CD14-positive monocyte (primary cell): ENCODE data around the gene FALEC. TPM values are rescaled to one million over a fixed set of nuclear protein-coding genes. Genes with fewer than 3 reads are reported as not detected.
A peak's percentile ranks its signal among the peaks of the same experiment; 100 is the strongest.

Source experiments
- DNase-seq, 3 donors: peaks; one replicate each; pipeline ENCODE4 v3.0.0-alpha.2; 2011 to 2022
- H2AFZ ChIP-seq: 2 replicates; pipeline ENCODE4 v1.6.0; 2012; ENCODE audit warnings: mild to moderate bottlenecking, low read depth, low read length, inconsistent platforms; ENCODE audit not compliant: insufficient read depth, poor library complexity, severe bottlenecking
- H3K27ac ChIP-seq, 2 donors: 1 replicate in 1 of 2; 2 replicates in 1 of 2; pipeline ENCODE4 v1.5.1; 2012 to 2013; ENCODE audit warnings: low read length in 2 of 2, control low read depth in 1 of 2, inconsistent platforms in 1 of 2, low read depth in 1 of 2, mild to moderate bottlenecking in 1 of 2
- H3K27me3 ChIP-seq, 2 donors: one replicate each; pipeline versions ENCODE4 v1.6.0 to v1.6.1; 2011 to 2013; ENCODE audit warnings: low read length in 2 of 2; ENCODE audit not compliant: control insufficient read depth in 2 of 2, insufficient read depth in 2 of 2
- H3K36me3 ChIP-seq, 2 donors: replicated peaks in 1 of 2; 1 replicate in 1 of 2; 2 replicates in 1 of 2; pipeline versions ENCODE4 v1.5.1 to v1.6.1; 2012 to 2013; ENCODE audit warnings: low read length in 2 of 2, control low read depth in 1 of 2, inconsistent platforms in 1 of 2, mild to moderate bottlenecking in 1 of 2; ENCODE audit not compliant: insufficient read depth in 2 of 2, control insufficient read depth in 1 of 2
- H3K4me1 ChIP-seq, 2 donors: 1 replicate in 1 of 2; 2 replicates in 1 of 2; pipeline versions ENCODE4 v1.5.1 to v1.6.1; 2012 to 2013; ENCODE audit warnings: low read length in 2 of 2, control low read depth in 1 of 2, inconsistent platforms in 1 of 2, mild to moderate bottlenecking in 1 of 2, moderate library complexity in 1 of 2; ENCODE audit not compliant: insufficient read depth in 2 of 2, control insufficient read depth in 1 of 2
- H3K4me2 ChIP-seq: replicated peaks from 2 replicates; pipeline ENCODE3; 2012; ENCODE audit warnings: low read length, moderate library complexity, mild to moderate bottlenecking; ENCODE audit not compliant: poor library complexity, severe bottlenecking; ENCODE audit errors: extremely low read depth
- H3K4me3 ChIP-seq, 3 experiments: fragments of 200-600 bp in 1 of 3; sonication (generic) in 1 of 3; replicated peaks in 1 of 3; 1 replicate in 2 of 3; 2 replicates in 1 of 3; pipeline ENCODE4 v1.5.1; 2011 to 2013; ENCODE audit warnings: low read length in 3 of 3, mild to moderate bottlenecking in 3 of 3, control low read depth in 2 of 3, low read depth in 2 of 3, inconsistent platforms in 1 of 3, moderate library complexity in 1 of 3
- H3K79me2 ChIP-seq: 2 replicates; pipeline ENCODE4 v1.6.0; 2012; ENCODE audit warnings: mild to moderate bottlenecking, control low read depth, inconsistent platforms, low read length, moderate library complexity; ENCODE audit not compliant: insufficient read depth
- H3K9ac ChIP-seq: 2 replicates; pipeline ENCODE4 v1.6.0; 2017; ENCODE audit warnings: low read length, mild to moderate bottlenecking; ENCODE audit not compliant: insufficient read depth, poor library complexity, severe bottlenecking
- H3K9me3 ChIP-seq, 2 donors: replicated peaks in 1 of 2; 1 replicate in 1 of 2; 2 replicates in 1 of 2; pipeline versions ENCODE4 v1.5.1 to v1.6.1; 2012 to 2013; ENCODE audit warnings: low read length in 2 of 2, control low read depth in 1 of 2; ENCODE audit not compliant: control insufficient read depth in 1 of 2, insufficient read depth in 1 of 2
- H4K20me1 ChIP-seq: 2 replicates; pipeline ENCODE4 v1.6.0; 2012; ENCODE audit warnings: mild to moderate bottlenecking, low read length, control low read depth, moderate library complexity; ENCODE audit not compliant: insufficient read depth
- H3K27ac Mint-ChIP-seq, 7 donors: one replicate each; pipeline ENCODE4 v1.8.0; 2020; ENCODE audit warnings: mild to moderate bottlenecking in 7 of 7, mixed read lengths in 7 of 7, moderate library complexity in 6 of 7, inconsistent platforms in 2 of 7
- H3K27me3 Mint-ChIP-seq, 3 donors: one replicate each; pipeline ENCODE4 v1.8.0; 2021 to 2022; ENCODE audit warnings: low read depth in 3 of 3, mild to moderate bottlenecking in 3 of 3, mixed read lengths in 3 of 3, moderate library complexity in 3 of 3, inconsistent platforms in 1 of 3
- H3K36me3 Mint-ChIP-seq, 2 donors: one replicate each; pipeline ENCODE4 v1.8.0; 2020; ENCODE audit warnings: mixed read lengths in 2 of 2, inconsistent platforms in 1 of 2, mild to moderate bottlenecking in 1 of 2
- H3K4me1 Mint-ChIP-seq: one replicate; pipeline ENCODE4 v1.8.0; 2020; ENCODE audit warnings: mild to moderate bottlenecking, mixed read lengths
- H3K4me3 Mint-ChIP-seq, 2 donors: one replicate each; pipeline ENCODE4 v1.8.0; 2020; ENCODE audit warnings: mild to moderate bottlenecking in 2 of 2, mixed read lengths in 2 of 2, moderate library complexity in 1 of 2
- H3K9me3 Mint-ChIP-seq, 7 donors: one replicate each; pipeline ENCODE4 v1.8.0; 2020 to 2022; ENCODE audit warnings: mixed read lengths in 7 of 7, mild to moderate bottlenecking in 6 of 7, moderate library complexity in 6 of 7, inconsistent platforms in 2 of 7
- CTCF ChIP-seq: fragments of 200-600 bp; IDR thresholded peaks from one replicate; pipeline ENCODE4 v1.8.0; 2022; ENCODE audit warnings: antibody characterized with exemption, mild to moderate bottlenecking
- WGBS: methylation state at CpG from one replicate; pipeline ENCODE4 v1.1.5; 2013; ENCODE audit warnings: missing lambda C conversion rate; ENCODE audit not compliant: insufficient coverage; 5-methylcytosine and 5-hydroxymethylcytosine counted together
- intact Hi-C, 2 donors: fragments of 100-400 bp; cut with micrococcal nuclease; formaldehyde crosslinking; loops; one replicate each; pipeline versions ENCODE4 v1.15.0 to v1.15.1; 2023
- polyA plus RNA-seq, 3 donors: library from polyadenylated mRNA; depleted of rRNA in 1 of 3; unstranded in 2 of 3; stranded (reverse) in 1 of 3; fragments of 300-500 nt in 2 of 3; fragments of >200 nt in 1 of 3; fragmentation: Illumina TruSeq in 2 of 3; gene quantifications; 1 replicate in 2 of 3; 2 replicates in 1 of 3; pipeline ENCODE4 v1.2.3, GENCODE V29; 2012 to 2021

FALEC gene
- polyA plus RNA-seq, 3 donors, result not detected

- Histone ChIP-seq H3K27me3 (peaks cover 0 to 5% of the 10 kb centered on the region in 2 donors), H4K20me1 (no peaks in the 10 kb centered on the region), H3K27ac (no peak overlapping the region), H3K9me3 (no peaks in the 10 kb centered on the region), H3K9ac (no peak overlapping the region), H3K36me3 (no peaks in the 10 kb centered on the region), H3K79me2 (no peaks in the 10 kb centered on the region), H3K4me3 (no peak overlapping the region), H3K4me1 (peaks cover 14 to 17% of the 10 kb centered on the region in 2 donors), H3K4me2 (no peak overlapping the region), H2AFZ (no peak overlapping the region)
- Mint-ChIP-seq H3K4me1 (peaks cover 19% of the 10 kb centered on the region), H3K36me3 (peaks cover 7% of the 10 kb centered on the region in 2 donors), H3K9me3 (no peaks in the 10 kb centered on the region), H3K4me3 (no peak overlapping the region), H3K27me3 (peaks cover 2 to 10% (median 8%) of the 10 kb centered on the region in 3 donors), H3K27ac (no peak overlapping the region)
- WGBS, result 95% methylated on average over 9 of the region's 9 CpGs
- intact Hi-C loops, result no loop called here
- TF ChIP-seq CTCF, result no peak
- DNase-seq, result no peak
Observed at GRCh38 chr1:150514260-150514659, 1.3 kb upstream of the FALEC start.

- Histone ChIP-seq H4K20me1 (no peaks in the 10 kb centered on the region), H2AFZ (peak overlapping the region; percentile 87), H3K36me3 (no peaks in the 10 kb centered on the region), H3K79me2 (no peaks in the 10 kb centered on the region), H3K4me3 (peak overlapping the region; percentile 51 to 76 (median 68)), H3K27ac (no peak overlapping the region), H3K9me3 (no peaks in the 10 kb centered on the region), H3K9ac (peak overlapping the region; percentile 50), H3K4me2 (peak overlapping the region; percentile 77), H3K4me1 (peaks cover 14 to 17% of the 10 kb centered on the region in 2 donors), H3K27me3 (peaks cover 0 to 5% of the 10 kb centered on the region in 2 donors)
- Mint-ChIP-seq H3K36me3 (peaks cover 7% of the 10 kb centered on the region in 2 donors), H3K27ac (peak overlapping the region in 5 of 7 donors; percentile 8 to 87 (median 46)), H3K27me3 (peaks cover 2 to 12% (median 8%) of the 10 kb centered on the region in 3 donors), H3K4me3 (peak overlapping the region; percentile 94), H3K4me1 (peaks cover 19% of the 10 kb centered on the region), H3K9me3 (no peaks in the 10 kb centered on the region)
- TF ChIP-seq CTCF, result no peak
- 28% methylated on average over 18 of the region's 21 CpGs for WGBS
- intact Hi-C loops, result no loop called here
- no peak for DNase-seq
Observed at GRCh38 chr1:150514913-150515327, 632 bp upstream of the FALEC start.
